ENCODE results near the gene NRDC. TPM values are rescaled to one million over a fixed set of nuclear protein-coding genes. Genes with fewer than 3 reads are reported as not detected.

The NRDC gene
- total and polyA plus RNA-seq, 10 of the 15 experiments (the other 5 are each of a cell fraction or from before 2014, with no cell fraction given): 50.1 to 134 (median 90.4) TPM

DNA sequence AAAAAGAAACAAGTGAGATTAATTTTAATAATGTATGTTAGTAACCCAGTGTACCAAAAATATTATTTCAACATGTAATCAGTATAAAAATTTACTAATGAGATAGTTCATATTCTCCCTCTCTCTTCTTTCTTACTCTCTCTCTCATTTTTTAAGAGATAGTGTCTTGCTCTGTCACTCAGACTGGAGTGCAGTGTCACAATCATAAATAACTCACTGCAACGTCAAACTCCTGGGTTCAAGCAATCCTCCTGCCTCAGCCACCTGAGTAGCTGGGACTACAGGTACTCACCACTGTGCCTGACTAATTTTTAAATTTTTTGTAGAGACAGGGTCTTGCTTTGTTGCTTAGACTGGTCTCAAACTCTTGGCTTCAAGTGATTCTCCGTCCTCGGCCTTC, 123.9 kb downstream of the NRDC start (continued):
- TF ChIP-seq RELB (IDR thresholded peaks at IDR 0.05; ENCODE audit: low read depth): no peak
- TF ChIP-seq, protein P1, sequence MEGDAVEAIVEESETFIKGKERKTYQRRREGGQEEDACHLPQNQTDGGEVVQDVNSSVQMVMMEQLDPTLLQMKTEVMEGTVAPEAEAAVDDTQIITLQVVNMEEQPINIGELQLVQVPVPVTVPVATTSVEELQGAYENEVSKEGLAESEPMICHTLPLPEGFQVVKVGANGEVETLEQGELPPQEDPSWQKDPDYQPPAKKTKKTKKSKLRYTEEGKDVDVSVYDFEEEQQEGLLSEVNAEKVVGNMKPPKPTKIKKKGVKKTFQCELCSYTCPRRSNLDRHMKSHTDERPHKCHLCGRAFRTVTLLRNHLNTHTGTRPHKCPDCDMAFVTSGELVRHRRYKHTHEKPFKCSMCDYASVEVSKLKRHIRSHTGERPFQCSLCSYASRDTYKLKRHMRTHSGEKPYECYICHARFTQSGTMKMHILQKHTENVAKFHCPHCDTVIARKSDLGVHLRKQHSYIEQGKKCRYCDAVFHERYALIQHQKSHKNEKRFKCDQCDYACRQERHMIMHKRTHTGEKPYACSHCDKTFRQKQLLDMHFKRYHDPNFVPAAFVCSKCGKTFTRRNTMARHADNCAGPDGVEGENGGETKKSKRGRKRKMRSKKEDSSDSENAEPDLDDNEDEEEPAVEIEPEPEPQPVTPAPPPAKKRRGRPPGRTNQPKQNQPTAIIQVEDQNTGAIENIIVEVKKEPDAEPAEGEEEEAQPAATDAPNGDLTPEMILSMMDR (IDR thresholded peaks at IDR 0.05 in 2 of 3, conservative IDR thresholded peaks at IDR 0.05 in 1 of 3; ENCODE audit: control insufficient read depth in 2 of 3, extremely low read depth in 1 of 3, insufficient read depth in 1 of 3, low read depth in 3 of 3, low read length in 3 of 3): no peak
- no peak for TF ChIP-seq CBFB (IDR thresholded peaks at IDR 0.05; ENCODE audit: low read depth)
- no peak for TF ChIP-seq RCOR1 (conservative IDR thresholded peaks at IDR 0.05; ENCODE audit: low read depth, low read length)
- TF ChIP-seq BMI1 (IDR thresholded peaks at IDR 0.05; ENCODE audit: borderline replicate concordance): no peak
- no peak for TF ChIP-seq GABPA (IDR thresholded peaks at IDR 0.05; ENCODE audit: low read depth)
- TF ChIP-seq, protein P2, sequence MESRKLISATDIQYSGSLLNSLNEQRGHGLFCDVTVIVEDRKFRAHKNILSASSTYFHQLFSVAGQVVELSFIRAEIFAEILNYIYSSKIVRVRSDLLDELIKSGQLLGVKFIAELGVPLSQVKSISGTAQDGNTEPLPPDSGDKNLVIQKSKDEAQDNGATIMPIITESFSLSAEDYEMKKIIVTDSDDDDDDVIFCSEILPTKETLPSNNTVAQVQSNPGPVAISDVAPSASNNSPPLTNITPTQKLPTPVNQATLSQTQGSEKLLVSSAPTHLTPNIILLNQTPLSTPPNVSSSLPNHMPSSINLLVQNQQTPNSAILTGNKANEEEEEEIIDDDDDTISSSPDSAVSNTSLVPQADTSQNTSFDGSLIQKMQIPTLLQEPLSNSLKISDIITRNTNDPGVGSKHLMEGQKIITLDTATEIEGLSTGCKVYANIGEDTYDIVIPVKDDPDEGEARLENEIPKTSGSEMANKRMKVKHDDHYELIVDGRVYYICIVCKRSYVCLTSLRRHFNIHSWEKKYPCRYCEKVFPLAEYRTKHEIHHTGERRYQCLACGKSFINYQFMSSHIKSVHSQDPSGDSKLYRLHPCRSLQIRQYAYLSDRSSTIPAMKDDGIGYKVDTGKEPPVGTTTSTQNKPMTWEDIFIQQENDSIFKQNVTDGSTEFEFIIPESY (IDR thresholded peaks at IDR 0.05): no peak
- no peak for TF ChIP-seq NFYB (IDR thresholded peaks at IDR 0.05; ENCODE audit: insufficient read depth, low read depth, low read length)
- no peak for TF ChIP-seq MYB (IDR thresholded peaks at IDR 0.05; ENCODE audit: borderline replicate concordance, low read depth, low read length)
- no peak for TF ChIP-seq RFX5 (IDR thresholded peaks at IDR 0.05; ENCODE audit: low read depth, low read length)
- no peak for TF ChIP-seq RB1 (IDR thresholded peaks at IDR 0.05; ENCODE audit: borderline replicate concordance)
- TF ChIP-seq DPF2 (IDR thresholded peaks at IDR 0.05): no peak
- TF ChIP-seq ZNF622 (IDR thresholded peaks at IDR 0.05): no peak

All from GM12878 (cell line).